H9 (cell line): ENCODE results near the gene OTUB1. TPM values are rescaled to one million over a fixed set of nuclear protein-coding genes. Genes with fewer than 3 reads are reported as not detected.
A peak's percentile ranks its signal among the peaks of the same experiment; 100 is the strongest.

Experiments used
- DNase-seq: peaks from one replicate; pipeline ENCODE4 v3.0.0-alpha.2; 2017
- H2AFZ ChIP-seq: one replicate; pipeline ENCODE4 v1.6.1; 2013; ENCODE audit warnings: mild to moderate bottlenecking, low read length, control low read depth, moderate library complexity
- H2AK5ac ChIP-seq: 2 replicates; pipeline ENCODE4 v1.6.1; 2013; ENCODE audit warnings: low read length, control low read depth, mixed read lengths; ENCODE audit not compliant: insufficient read length
- H2BK120ac ChIP-seq: one replicate; pipeline ENCODE4 v1.6.1; 2013; ENCODE audit warnings: low read depth, mild to moderate bottlenecking, low read length, control low read depth, inconsistent platforms; ENCODE audit not compliant: poor library complexity, severe bottlenecking
- H2BK12ac ChIP-seq: 2 replicates; pipeline ENCODE4 v1.6.1; 2013; ENCODE audit warnings: low read length, control low read depth, mixed read lengths, low read depth; ENCODE audit not compliant: insufficient read length
- H2BK15ac ChIP-seq: 2 replicates; pipeline ENCODE4 v1.6.1; 2013; ENCODE audit warnings: low read depth, low read length, control low read depth
- H2BK20ac ChIP-seq: one replicate; pipeline ENCODE4 v1.6.1; 2013; ENCODE audit warnings: low read depth, mild to moderate bottlenecking, low read length, control low read depth, inconsistent platforms; ENCODE audit not compliant: poor library complexity, severe bottlenecking
- H2BK5ac ChIP-seq: 2 replicates; pipeline ENCODE4 v1.6.1; 2013; ENCODE audit warnings: low read length, control low read depth, mixed read lengths; ENCODE audit not compliant: insufficient read length
- H3K14ac ChIP-seq: 2 replicates; pipeline ENCODE4 v1.6.1; 2013; ENCODE audit warnings: low read length, control low read depth; ENCODE audit not compliant: insufficient read depth
- H3K18ac ChIP-seq: 2 replicates; pipeline ENCODE4 v1.6.1; 2013; ENCODE audit warnings: low read depth, mild to moderate bottlenecking, mixed read lengths, low read length, control low read depth; ENCODE audit not compliant: insufficient read length
- H3K23ac ChIP-seq: 2 replicates; pipeline ENCODE4 v1.6.1; 2013; ENCODE audit warnings: low read length, control low read depth, mixed read lengths, low read depth; ENCODE audit not compliant: insufficient read length
- H3K23me2 ChIP-seq: 2 replicates; pipeline ENCODE4 v1.6.1; 2013; ENCODE audit warnings: low read depth, mild to moderate bottlenecking, mixed read lengths, low read length, control low read depth; ENCODE audit not compliant: insufficient read length, poor library complexity, severe bottlenecking
- H3K27ac ChIP-seq: 2 replicates; pipeline ENCODE4 v1.5.1; 2013; ENCODE audit warnings: low read length, control low read depth, mixed read lengths, low read depth; ENCODE audit not compliant: insufficient read length
- H3K27me3 ChIP-seq: 2 replicates; pipeline ENCODE4 v1.6.1; 2013; ENCODE audit warnings: low read length, control low read depth, inconsistent platforms; ENCODE audit not compliant: insufficient read depth
- H3K4ac ChIP-seq: 2 replicates; pipeline ENCODE4 v1.6.1; 2013; ENCODE audit warnings: low read depth, mild to moderate bottlenecking, control low read depth, inconsistent platforms, low read length, moderate library complexity
- H3K4me1 ChIP-seq: 2 replicates; pipeline ENCODE4 v1.6.1; 2013; ENCODE audit warnings: low read length, control low read depth, inconsistent platforms; ENCODE audit not compliant: insufficient read depth
- H3K4me2 ChIP-seq: 2 replicates; pipeline ENCODE4 v1.6.1; 2013; ENCODE audit warnings: low read length, control low read depth, mixed read lengths; ENCODE audit not compliant: insufficient read length, insufficient read depth
- H3K56ac ChIP-seq: 2 replicates; pipeline ENCODE4 v1.6.1; 2013; ENCODE audit warnings: low read depth, mild to moderate bottlenecking, mixed read lengths, low read length, control low read depth; ENCODE audit not compliant: insufficient read length
- H3K79me1 ChIP-seq: 2 replicates; pipeline ENCODE4 v1.6.1; 2013; ENCODE audit warnings: low read depth, mild to moderate bottlenecking, moderate library complexity, low read length, control low read depth, inconsistent platforms; ENCODE audit not compliant: insufficient read depth, poor library complexity, severe bottlenecking
- H3K79me2 ChIP-seq: 2 replicates; pipeline ENCODE4 v1.6.1; 2013; ENCODE audit warnings: low read length, control low read depth, inconsistent platforms; ENCODE audit not compliant: insufficient read depth
- H3K9ac ChIP-seq: 2 replicates; pipeline ENCODE4 v1.6.1; 2013; ENCODE audit warnings: low read length, control low read depth, mixed read lengths; ENCODE audit not compliant: insufficient read length; ENCODE audit errors: extremely low read depth
- H3K9me3 ChIP-seq: one replicate; pipeline ENCODE4 v1.6.1; 2013; ENCODE audit warnings: low read depth, low read length, inconsistent platforms; ENCODE audit not compliant: control insufficient read depth
- H3T11ph ChIP-seq: one replicate; pipeline ENCODE4 v1.6.1; 2013; ENCODE audit warnings: mild to moderate bottlenecking, low read length, control low read depth, inconsistent platforms
- H4K20me1 ChIP-seq: one replicate; pipeline ENCODE4 v1.6.1; 2013; ENCODE audit not compliant: control insufficient read depth, insufficient read length, insufficient read depth
- H4K5ac ChIP-seq: 2 replicates; pipeline ENCODE4 v1.6.1; 2013; ENCODE audit warnings: low read depth, mild to moderate bottlenecking, mixed read lengths, low read length, control low read depth; ENCODE audit not compliant: insufficient read length
- H4K8ac ChIP-seq: replicated peaks from 2 replicates; pipeline ENCODE4 v1.6.1; 2013; ENCODE audit warnings: low read length, control low read depth, mixed read lengths, low read depth; ENCODE audit not compliant: insufficient read length
- H4K91ac ChIP-seq: 2 replicates; pipeline ENCODE4 v1.6.1; 2013; ENCODE audit warnings: low read depth, mild to moderate bottlenecking, moderate library complexity, mixed read lengths, low read length, control low read depth; ENCODE audit not compliant: insufficient read length
- H3K27ac Mint-ChIP-seq, 3 experiments: 2 replicates in 2 of 3; 3 replicates in 1 of 3; pipeline ENCODE4 v1.8.0; 2020 to 2021; ENCODE audit warnings: mixed read lengths in 3 of 3, mild to moderate bottlenecking in 1 of 3, moderate library complexity in 1 of 3
- H3K27me3 Mint-ChIP-seq: 2 replicates; pipeline ENCODE4 v1.8.0; 2021; ENCODE audit warnings: low read depth, mild to moderate bottlenecking, moderate library complexity, mixed read lengths
- H3K36me3 Mint-ChIP-seq, 3 experiments: 2 replicates in 2 of 3; 3 replicates in 1 of 3; pipeline ENCODE4 v1.8.0; 2020 to 2021; ENCODE audit warnings: low read depth in 3 of 3, mixed read lengths in 3 of 3; ENCODE audit not compliant: insufficient read depth in 1 of 3
- H3K4me1 Mint-ChIP-seq, 2 experiments: 2 replicates each; pipeline ENCODE4 v1.8.0; 2020; ENCODE audit warnings: mixed read lengths in 2 of 2
- H3K4me3 Mint-ChIP-seq, 2 experiments: 2 replicates in 1 of 2; 3 replicates in 1 of 2; pipeline ENCODE4 v1.8.0; 2020 to 2021; ENCODE audit warnings: mild to moderate bottlenecking in 2 of 2, mixed read lengths in 2 of 2, moderate library complexity in 1 of 2
- H3K9me3 Mint-ChIP-seq, 2 experiments: 2 replicates in 1 of 2; 3 replicates in 1 of 2; pipeline ENCODE4 v1.8.0; 2020; ENCODE audit warnings: mild to moderate bottlenecking in 2 of 2, mixed read lengths in 2 of 2, moderate library complexity in 1 of 2
- WGBS: extraction: QIAGEN DNeasy Blood & Tissue Kit; methylation state at CpG from one replicate; pipeline ENCODE4 v1.1.7; 2013; ENCODE audit warnings: missing lambda C conversion rate, low lambda C conversion rate, mixed read lengths; ENCODE audit not compliant: insufficient read length; ENCODE audit errors: extremely low coverage; 5-methylcytosine and 5-hydroxymethylcytosine counted together
- total RNA-seq: library from RNA; stranded (reverse); gene quantifications from 2 replicates; pipeline ENCODE4 v1.2.1, GENCODE V29; 2021
- TF ChIP-seq, protein P1 (sequence below): fragments of 200-600 bp; sonication (generic); conservative IDR thresholded peaks from 3 replicates; pipeline ENCODE4 v1.8.0; 2021; ENCODE audit warnings: antibody characterized with exemption, mild to moderate bottlenecking

OTUB1 gene
- total RNA-seq, 1 experiment from 2014 or later, result 114 TPM

- no peak overlapping the region for H2BK12ac ChIP-seq
- no peak overlapping the region for H4K8ac ChIP-seq
- no peaks in the 10 kb centered on the region for H3K79me1 ChIP-seq
- H2BK15ac ChIP-seq, result no peak overlapping the region
- H3K79me2 ChIP-seq, result peaks cover 9% of the 10 kb centered on the region; the same call in 1 of the 2 replicates
- no peak overlapping the region for H3K23ac ChIP-seq
- H4K91ac ChIP-seq, result no peak overlapping the region
- Mint-ChIP-seq H3K4me3 (peak overlapping the region; percentile 5 to 69), H3K4me1 (peaks cover 25 to 27% of the 10 kb centered on the region in 2 experiments), H3K36me3 (peaks cover 12 to 19% (median 14%) of the 10 kb centered on the region in 3 experiments), H3K9me3 (peaks cover 3 to 5% of the 10 kb centered on the region in 2 experiments; a peak in 3 of 5 replicates), H3K27me3 (peaks cover 3% of the 10 kb centered on the region; the same call in 1 of the 2 replicates), H3K27ac (peak overlapping the region; percentile 76 to 92 (median 91))
- H2AK5ac ChIP-seq, result no peak overlapping the region
- H3K9ac ChIP-seq, result peak overlapping the region; percentile 5
- peak overlapping the region; percentile 11 for H2BK5ac ChIP-seq
- peak; percentile 62 for DNase-seq
- peak overlapping the region; percentile 5 for H3K27ac ChIP-seq
- no peak overlapping the region for H2AFZ ChIP-seq
- no peaks in the 10 kb centered on the region for H3K27me3 ChIP-seq
- no peak overlapping the region for H3K56ac ChIP-seq
- H3K18ac ChIP-seq, result no peak overlapping the region
- no peak overlapping the region for H4K5ac ChIP-seq
- H2BK20ac ChIP-seq, result no peak overlapping the region
- peak overlapping the region; percentile 6 for H3K4me2 ChIP-seq
- TF ChIP-seq, protein P1, sequence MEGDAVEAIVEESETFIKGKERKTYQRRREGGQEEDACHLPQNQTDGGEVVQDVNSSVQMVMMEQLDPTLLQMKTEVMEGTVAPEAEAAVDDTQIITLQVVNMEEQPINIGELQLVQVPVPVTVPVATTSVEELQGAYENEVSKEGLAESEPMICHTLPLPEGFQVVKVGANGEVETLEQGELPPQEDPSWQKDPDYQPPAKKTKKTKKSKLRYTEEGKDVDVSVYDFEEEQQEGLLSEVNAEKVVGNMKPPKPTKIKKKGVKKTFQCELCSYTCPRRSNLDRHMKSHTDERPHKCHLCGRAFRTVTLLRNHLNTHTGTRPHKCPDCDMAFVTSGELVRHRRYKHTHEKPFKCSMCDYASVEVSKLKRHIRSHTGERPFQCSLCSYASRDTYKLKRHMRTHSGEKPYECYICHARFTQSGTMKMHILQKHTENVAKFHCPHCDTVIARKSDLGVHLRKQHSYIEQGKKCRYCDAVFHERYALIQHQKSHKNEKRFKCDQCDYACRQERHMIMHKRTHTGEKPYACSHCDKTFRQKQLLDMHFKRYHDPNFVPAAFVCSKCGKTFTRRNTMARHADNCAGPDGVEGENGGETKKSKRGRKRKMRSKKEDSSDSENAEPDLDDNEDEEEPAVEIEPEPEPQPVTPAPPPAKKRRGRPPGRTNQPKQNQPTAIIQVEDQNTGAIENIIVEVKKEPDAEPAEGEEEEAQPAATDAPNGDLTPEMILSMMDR, result no peak
- no peak overlapping the region for H3K14ac ChIP-seq
- no peaks in the 10 kb centered on the region for H3K9me3 ChIP-seq
- H4K20me1 ChIP-seq, result no peaks in the 10 kb centered on the region
- no peak overlapping the region for H3T11ph ChIP-seq
- no peaks in the 10 kb centered on the region for H3K23me2 ChIP-seq
- peaks cover 11% of the 10 kb centered on the region; the same call in 1 of the 2 replicates for H3K4me1 ChIP-seq
- H2BK120ac ChIP-seq, result no peak overlapping the region
- WGBS, result no CpG with 5 or more reads among the region's 10 CpGs
- H3K4ac ChIP-seq, result no peak overlapping the region
Observed at GRCh38 chr11:63978551-63979239, 7.5 kb upstream of the OTUB1 start.
